Nephron (organoid): ENCODE data around the gene ZNF423.

Source experiments
- H3K27ac Mint-ChIP-seq, 3 experiments: 2 replicates each; pipeline ENCODE4 v1.8.0; 2020; ENCODE audit warnings: mixed read lengths in 3 of 3, mild to moderate bottlenecking in 2 of 3, moderate library complexity in 1 of 3
- H3K27me3 Mint-ChIP-seq: 2 replicates; pipeline ENCODE4 v1.8.0; 2021; ENCODE audit warnings: low read depth, mild to moderate bottlenecking, moderate library complexity, mixed read lengths
- H3K36me3 Mint-ChIP-seq: 2 replicates; pipeline ENCODE4 v1.8.0; 2020; ENCODE audit warnings: low read depth, mixed read lengths
- H3K4me1 Mint-ChIP-seq: 2 replicates; pipeline ENCODE4 v1.8.0; 2020; ENCODE audit warnings: mixed read lengths
- H3K4me3 Mint-ChIP-seq, 3 experiments: 2 replicates each; pipeline ENCODE4 v1.8.0; 2020; ENCODE audit warnings: mild to moderate bottlenecking in 3 of 3, mixed read lengths in 3 of 3, moderate library complexity in 2 of 3
- H3K9me3 Mint-ChIP-seq: 2 replicates; pipeline ENCODE4 v1.8.0; 2020; ENCODE audit warnings: mixed read lengths
- CTCF ChIP-seq, 3 experiments: fragments of 200-600 bp; sonication (generic); IDR thresholded peaks; one replicate each; pipeline ENCODE4 v1.5.0; 2021; ENCODE audit warnings: antibody characterized with exemption in 3 of 3; ENCODE audit not compliant: unreplicated experiment in 3 of 3

The ZNF423 gene

GRCh38 chr16:49766225-49766624, 89.7 kb downstream of the ZNF423 start:
- Mint-ChIP-seq H3K27me3 (no peaks in the 10 kb centered on the region), H3K4me3 (no peak overlapping the region), H3K4me1 (peaks cover 36% of the 10 kb centered on the region), H3K27ac (peak overlapping the region; percentile 25 to 92 (median 86)), H3K9me3 (no peaks in the 10 kb centered on the region), H3K36me3 (peaks cover 18% of the 10 kb centered on the region)
- no peak for TF ChIP-seq CTCF (IDR thresholded peaks at IDR 0.05; ENCODE audit: unreplicated experiment in 3 of 3)

GRCh38 chr16:49763826-49764225, 92.1 kb downstream of the ZNF423 start:
- H3K4me3 Mint-ChIP-seq = no peak overlapping the region
- no peaks in the 10 kb centered on the region for H3K9me3 Mint-ChIP-seq
- H3K36me3 Mint-ChIP-seq = peaks cover 10% of the 10 kb centered on the region
- peaks cover 27% of the 10 kb centered on the region for H3K4me1 Mint-ChIP-seq
- TF ChIP-seq CTCF (IDR thresholded peaks at IDR 0.05; ENCODE audit: unreplicated experiment in 3 of 3) = no peak
- no peaks in the 10 kb centered on the region for H3K27me3 Mint-ChIP-seq
- peak overlapping the region; percentile 5 to 25 (median 10) for H3K27ac Mint-ChIP-seq

- H3K4me1 Mint-ChIP-seq = peaks cover 26% of the 10 kb centered on the region
- H3K36me3 Mint-ChIP-seq = peaks cover 4% of the 10 kb centered on the region
- no peak overlapping the region for H3K27ac Mint-ChIP-seq
- no peaks in the 10 kb centered on the region for H3K9me3 Mint-ChIP-seq
- no peak overlapping the region for H3K4me3 Mint-ChIP-seq
- no peaks in the 10 kb centered on the region for H3K27me3 Mint-ChIP-seq
- no peak for TF ChIP-seq CTCF (IDR thresholded peaks at IDR 0.05; ENCODE audit: unreplicated experiment in 3 of 3)
Observed at GRCh38 chr16:49760815-49761214, 95.1 kb downstream of the ZNF423 start.

- Mint-ChIP-seq H3K4me1 (peaks cover 32% of the 10 kb centered on the region), H3K27me3 (peaks cover 3% of the 10 kb centered on the region), H3K9me3 (no peaks in the 10 kb centered on the region), H3K4me3 (no peak overlapping the region), H3K27ac (peak overlapping the region in 2 of 3 experiments; percentile 20 to 30), H3K36me3 (no peaks in the 10 kb centered on the region)
- TF ChIP-seq CTCF (IDR thresholded peaks at IDR 0.05; ENCODE audit: unreplicated experiment in 3 of 3) = no peak
Observed at GRCh38 chr16:49757559-49758069, 98.3 kb downstream of the ZNF423 start.

- H3K4me3 Mint-ChIP-seq = no peak overlapping the region
- peaks cover 37% of the 10 kb centered on the region for H3K4me1 Mint-ChIP-seq
- H3K27ac Mint-ChIP-seq = peak overlapping the region; percentile 17 to 30 (median 20)
- no peaks in the 10 kb centered on the region for H3K36me3 Mint-ChIP-seq
- H3K9me3 Mint-ChIP-seq = no peaks in the 10 kb centered on the region
- no peak for TF ChIP-seq CTCF (IDR thresholded peaks at IDR 0.05; ENCODE audit: unreplicated experiment in 3 of 3)
- H3K27me3 Mint-ChIP-seq = peaks cover 3% of the 10 kb centered on the region
Observed at GRCh38 chr16:49756775-49757558, 98.9 kb downstream of the ZNF423 start.
